Heart right ventricle (tissue), 16 donors: ENCODE results near the gene INTS11. TPM values are rescaled to one million over a fixed set of nuclear protein-coding genes. Genes with fewer than 3 reads are reported as not detected.
A peak's percentile ranks its signal among the peaks of the same experiment; 100 is the strongest.

ENCODE experiments used
- ATAC-seq, 8 donors: fragments of 200-7000 bp; cut with Tn5 transposase; one replicate each; pipeline ENCODE4 v1.9.1; 2020; ENCODE audit warnings: mild to moderate bottlenecking in 8 of 8, moderate library complexity in 8 of 8, moderate number of reproducible peaks in 1 of 8
- DNase-seq, 2 donors: peaks; one replicate each; pipeline ENCODE4 v3.0.0-alpha.2; 2020
- H3K27ac ChIP-seq, 10 donors: fragments of 200-600 bp; sonication (generic) in 2 of 10; one replicate each; pipeline versions ENCODE4 v1.5.0 to v1.8.0; 2020 to 2022; ENCODE audit warnings: mild to moderate bottlenecking in 3 of 10
- H3K27me3 ChIP-seq, 7 donors: fragments of 200-600 bp; one replicate each; pipeline ENCODE4 v1.8.0; 2021 to 2022; ENCODE audit warnings: mild to moderate bottlenecking in 2 of 7
- H3K36me3 ChIP-seq, 9 donors: fragments of 200-600 bp; sonication (generic) in 1 of 9; one replicate each; pipeline versions ENCODE4 v1.5.0 to v1.8.0; 2020 to 2022; ENCODE audit warnings: mild to moderate bottlenecking in 2 of 9
- H3K4me1 ChIP-seq, 9 donors: fragments of 200-600 bp; sonication (generic) in 1 of 9; one replicate each; pipeline versions ENCODE4 v1.5.0 to v1.8.0; 2020 to 2022; ENCODE audit warnings: mild to moderate bottlenecking in 4 of 9
- H3K4me3 ChIP-seq, 10 donors: fragments of 200-600 bp; sonication (generic) in 2 of 10; one replicate each; pipeline versions ENCODE4 v1.5.0 to v1.8.0; 2020 to 2022; ENCODE audit warnings: mild to moderate bottlenecking in 7 of 10, moderate library complexity in 2 of 10
- H3K9me3 ChIP-seq, 11 donors: fragments of 200-600 bp in 10 of 11; sonication (generic) in 2 of 11; one replicate each; pipeline versions ENCODE4 v1.5.0 to v1.8.0; 2013 to 2022; ENCODE audit warnings: mild to moderate bottlenecking in 2 of 11, control low read depth in 1 of 11, moderate library complexity in 1 of 11
- CTCF ChIP-seq, 9 donors: fragments of 200-600 bp; sonication (generic) in 2 of 9; IDR thresholded peaks; one replicate each; pipeline versions ENCODE4 v1.5.0 to v1.8.0; 2021 to 2022; ENCODE audit warnings: antibody characterized with exemption in 9 of 9, mild to moderate bottlenecking in 5 of 9, moderate library complexity in 1 of 9
- WGBS, 2 donors: extraction: QIAGEN DNeasy Blood & Tissue Kit; methylation state at CpG; one replicate each; pipeline ENCODE4 v1.1.7; 2013; ENCODE audit warnings: inconsistent platforms in 1 of 2; 5-methylcytosine and 5-hydroxymethylcytosine counted together
- intact Hi-C, 10 donors: fragments of 100-400 bp; cut with DNase I; formaldehyde crosslinking; loops; one replicate each; pipeline versions ENCODE4 v1.11.1 to v1.14.2; 2022
- polyA plus RNA-seq, 2 donors: library from polyadenylated mRNA; stranded (reverse); fragments of 200-250 nt; gene quantifications; one replicate each; pipeline ENCODE4 v1.2.3, GENCODE V29; 2013
- total RNA-seq, 10 donors: library from RNA; stranded (reverse); fragmentation: NEBNext Ultra II Directional in 3 of 10; extraction: Animal tissue kit (Norgen Biotek cat#: 25700) in 3 of 10; gene quantifications; one replicate each; pipeline versions ENCODE4 v1.2.1 to v1.2.4, GENCODE V29; 2021 to 2023
- donor health status: Arrhythmogenic right ventricular cardiomyopathy.
- donor health status: ischemic (EF 13 %, LVEDD 7.1; RV severe dilation, severe dysfunction).
- donor health status: healthy with polysubstance abuse.
- donor health status: DM: no; HTN: yes; CAD: no.
- donor health status: DM: no; HTN: no; CAD: no.
- donor health status: ischemic (EF 25% LVEDD 6.9; RV normal size, moderate dysfunction).
- donor health status: ischemic (EF 25% LVEDD 5.7; RV mildly dilated, moderate dysfunction).
- donor health status: healthy.
- donor health status: DM: yes; HTN: yes; CAD: no.
- donor health status: Ischemic cardiomyopathy.
- donor health status: ischemic (EF 35%, LVEDD 5.7; RV mildly dilated, moderate dysfunction).
- donor health status: nonischemic (EF 11% LVEDD 7.7; RV severe dilation, severe dysfunction).
- donor health status: DM: yes; HTN: yes; CAD: no.
- donor health status: PGD.
- donor health status: ischemic (EF 29% LVEDD 5.4; RV normal size, mild dysfunction).
- donor health status: nonischemic (EF 23%, LVEDD 6.1; RV moderate dilation, normal function).

The INTS11 gene
- total and polyA plus RNA-seq, 12 donors, result 44.7 to 269 (median 57.4) TPM

GRCh38 chr1:1320666-1321448, 3.6 kb downstream of the INTS11 start:
- no peak for TF ChIP-seq CTCF (IDR thresholded peaks at IDR 0.05)
- Histone ChIP-seq H3K4me3 (no peak overlapping the region), H3K9me3 (no peaks in the 10 kb centered on the region), H3K4me1 (peaks cover 5 to 62% (median 47%) of the 10 kb centered on the region in 9 donors), H3K27ac (peak overlapping the region in 2 of 10 donors; percentile 4 to 10), H3K27me3 (no peaks in the 10 kb centered on the region), H3K36me3 (peaks cover 0 to 62% (median 17%) of the 10 kb centered on the region in 9 donors)
- no peak for DNase-seq
- no peak for ATAC-seq
- intact Hi-C loops, result no loop called here
- 69 to 73% methylated on average over 23 of the region's 23 CpGs for WGBS, 2 donors

- peaks cover 0 to 71% (median 17%) of the 10 kb centered on the region in 9 donors for H3K36me3 ChIP-seq
- TF ChIP-seq CTCF (IDR thresholded peaks at IDR 0.05), result no peak
- intact Hi-C loops, result no loop called here
- DNase-seq, result no peak
- no peak for ATAC-seq
- H3K27ac ChIP-seq, result peak overlapping the region in 1 of 10 donors; percentile 6
- H3K4me3 ChIP-seq, result no peak overlapping the region
- WGBS, 2 donors, result 87 to 95% methylated on average over 13 of the region's 13 CpGs
- peaks cover 0 to 52% (median 38%) of the 10 kb centered on the region in 9 donors for H3K4me1 ChIP-seq
- no peaks in the 10 kb centered on the region for H3K9me3 ChIP-seq
- no peaks in the 10 kb centered on the region for H3K27me3 ChIP-seq
Measured at GRCh38 chr1:1319646-1319941, 4.9 kb downstream of the INTS11 start.

- peak in 2 of 8 donors; percentile 1 to 10 for ATAC-seq
- DNase-seq, result no peak
- Histone ChIP-seq H3K27ac (peak overlapping the region in 8 of 10 donors; percentile 6 to 71 (median 34)), H3K4me3 (no peak overlapping the region), H3K36me3 (peaks cover 0 to 76% (median 23%) of the 10 kb centered on the region in 9 donors), H3K9me3 (no peaks in the 10 kb centered on the region), H3K4me1 (peaks cover 0 to 52% (median 38%) of the 10 kb centered on the region in 9 donors), H3K27me3 (no peaks in the 10 kb centered on the region)
- WGBS, 2 donors, result 90% methylated on average over 36 of the region's 36 CpGs
- TF ChIP-seq CTCF (IDR thresholded peaks at IDR 0.05), result no peak
- intact Hi-C loops, result no loop called here
Measured at GRCh38 chr1:1318777-1319645, 5.4 kb downstream of the INTS11 start.

GRCh38 chr1:1318131-1318652, 6.3 kb downstream of the INTS11 start:
- WGBS, 2 donors, result 61 to 65% methylated on average over 9 of the region's 9 CpGs
- H3K27me3 ChIP-seq, result no peaks in the 10 kb centered on the region
- intact Hi-C loops, result no loop called here
- H3K27ac ChIP-seq, result peak overlapping the region in 9 of 10 donors; percentile 11 to 73 (median 48)
- H3K4me1 ChIP-seq, result peaks cover 0 to 47% (median 33%) of the 10 kb centered on the region in 9 donors
- H3K4me3 ChIP-seq, result no peak overlapping the region
- H3K36me3 ChIP-seq, result peaks cover 4 to 85% (median 31%) of the 10 kb centered on the region in 9 donors
- no peaks in the 10 kb centered on the region for H3K9me3 ChIP-seq
- ATAC-seq (peak; percentile 37 to 81 (median 62)), DNase-seq (peak; percentile 70 to 72)
- TF ChIP-seq CTCF (IDR thresholded peaks at IDR 0.05), result no peak
